Mesodermal cell (in vitro differentiated cells): Measurements from ENCODE around the gene GPHA2.

Source experiments
- H3K27ac ChIP-seq: 2 replicates; pipeline ENCODE4 v1.7.0; 2013; ENCODE audit warnings: mild to moderate bottlenecking, low read depth, low read length, moderate library complexity; ENCODE audit not compliant: severe bottlenecking
- H3K36me3 ChIP-seq: 2 replicates; pipeline ENCODE4 v1.7.1; 2013; ENCODE audit warnings: mild to moderate bottlenecking, low read length, moderate library complexity; ENCODE audit not compliant: control insufficient read depth, insufficient read depth
- H3K4me1 ChIP-seq: one replicate; pipeline ENCODE4 v1.7.1; 2013; ENCODE audit warnings: mild to moderate bottlenecking, low read length; ENCODE audit not compliant: insufficient read depth, control insufficient read depth, poor library complexity, severe bottlenecking
- H3K4me3 ChIP-seq: 2 replicates; pipeline ENCODE4 v1.7.0; 2013; ENCODE audit warnings: low read length, control low read depth, mild to moderate bottlenecking; ENCODE audit not compliant: insufficient read depth, poor library complexity, severe bottlenecking; ENCODE audit errors: extremely low read depth
- H3K9me3 ChIP-seq: 2 replicates; pipeline ENCODE4 v1.7.1; 2013; ENCODE audit warnings: mild to moderate bottlenecking, low read length, moderate library complexity; ENCODE audit not compliant: control insufficient read depth
- WGBS, 2 experiments: methylation state at CpG; one replicate each; pipeline ENCODE4 v1.1.5; 2013; ENCODE audit warnings: missing lambda C conversion rate in 2 of 2; ENCODE audit not compliant: insufficient coverage in 2 of 2; 5-methylcytosine and 5-hydroxymethylcytosine counted together

GPHA2 gene

GRCh38 chr11:64959498-64959897 is 23.8 kb upstream of the GPHA2 start:
- WGBS, 2 experiments: 80% methylated on average over 1 of the region's 3 CpGs; no CpG with 5 or more reads in 1 of the 2 experiments
- no peaks in the 10 kb centered on the region for H3K9me3 ChIP-seq
- no peaks in the 10 kb centered on the region for H3K4me1 ChIP-seq
- H3K36me3 ChIP-seq: no peaks in the 10 kb centered on the region
- no peak overlapping the region for H3K4me3 ChIP-seq
- H3K27ac ChIP-seq: no peak overlapping the region

- no peak overlapping the region for H3K27ac ChIP-seq
- no peaks in the 10 kb centered on the region for H3K36me3 ChIP-seq
- no peaks in the 10 kb centered on the region for H3K9me3 ChIP-seq
- H3K4me1 ChIP-seq: no peaks in the 10 kb centered on the region
- no peak overlapping the region for H3K4me3 ChIP-seq
- 63 to 66% methylated on average over 5 of the region's 5 CpGs for WGBS, 2 experiments
Observed at GRCh38 chr11:64954201-64954600, 18.5 kb upstream of the GPHA2 start.

- Histone ChIP-seq H3K4me1 (no peaks in the 10 kb centered on the region), H3K9me3 (no peaks in the 10 kb centered on the region), H3K36me3 (no peaks in the 10 kb centered on the region), H3K27ac (no peak overlapping the region), H3K4me3 (no peak overlapping the region)
- WGBS, 2 experiments: 73 to 83% methylated on average over 1 to 2 of the region's 4 CpGs
Observed at GRCh38 chr11:64951529-64951928, 15.8 kb upstream of the GPHA2 start.

- no peaks in the 10 kb centered on the region for H3K4me1 ChIP-seq
- H3K27ac ChIP-seq: no peak overlapping the region
- H3K9me3 ChIP-seq: no peaks in the 10 kb centered on the region
- no peaks in the 10 kb centered on the region for H3K36me3 ChIP-seq
- 69 to 71% methylated on average over 4 to 5 of the region's 5 CpGs for WGBS, 2 experiments
- no peak overlapping the region for H3K4me3 ChIP-seq
Observed at GRCh38 chr11:64947208-64947814, 11.6 kb upstream of the GPHA2 start.

DNA sequence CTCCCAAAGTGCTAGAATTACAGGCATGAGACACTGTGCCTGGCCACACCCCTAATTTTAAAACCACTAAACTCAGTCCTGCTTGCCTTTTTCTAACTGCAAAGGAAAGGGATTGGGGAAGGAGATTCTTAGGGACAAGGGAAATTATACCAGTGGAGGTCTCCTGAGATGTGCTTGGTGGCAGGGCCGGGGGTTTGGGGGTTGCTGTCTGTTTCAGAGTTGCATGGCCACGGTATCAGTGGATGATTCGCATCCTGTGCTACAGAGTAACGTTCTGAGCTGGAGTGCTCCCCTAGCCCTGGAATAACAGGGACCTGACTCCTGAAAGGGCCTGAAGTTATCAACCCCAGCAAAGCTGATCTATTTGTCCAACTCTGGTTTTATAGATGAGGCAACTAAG is 846 bp upstream of the GPHA2 start:
- 83 to 84% methylated on average over 4 of the region's 4 CpGs for WGBS, 2 experiments
- no peaks in the 10 kb centered on the region for H3K9me3 ChIP-seq
- H3K36me3 ChIP-seq: peaks cover 23% of the 10 kb centered on the region
- no peak overlapping the region for H3K27ac ChIP-seq
- no peak overlapping the region for H3K4me3 ChIP-seq
- H3K4me1 ChIP-seq: peaks cover 23% of the 10 kb centered on the region

GRCh38 chr11:64934682-64935358 is 873 bp downstream of the GPHA2 start:
- H3K4me1 ChIP-seq: peaks cover 23% of the 10 kb centered on the region
- H3K9me3 ChIP-seq: no peaks in the 10 kb centered on the region
- H3K27ac ChIP-seq: no peak overlapping the region
- H3K36me3 ChIP-seq: peaks cover 40% of the 10 kb centered on the region
- no peak overlapping the region for H3K4me3 ChIP-seq
- WGBS, 2 experiments: 82 to 89% methylated on average over 21 of the region's 27 CpGs

GRCh38 chr11:64933935-64934681 is 1.6 kb downstream of the GPHA2 start:
- WGBS, 2 experiments: 94 to 100% methylated on average over 5 to 8 of the region's 10 CpGs
- Histone ChIP-seq H3K27ac (no peak overlapping the region), H3K4me3 (no peak overlapping the region), H3K36me3 (peaks cover 40% of the 10 kb centered on the region), H3K9me3 (no peaks in the 10 kb centered on the region), H3K4me1 (peaks cover 23% of the 10 kb centered on the region)

GRCh38 chr11:64933213-64933934 is 2.3 kb downstream of the GPHA2 start:
- Histone ChIP-seq H3K36me3 (peaks cover 41% of the 10 kb centered on the region), H3K4me1 (peaks cover 23% of the 10 kb centered on the region), H3K27ac (no peak overlapping the region), H3K9me3 (no peaks in the 10 kb centered on the region), H3K4me3 (no peak overlapping the region)
- 94% methylated on average over 4 to 11 of the region's 12 CpGs for WGBS, 2 experiments

GRCh38 chr11:64932324-64932723 is 3.4 kb downstream of the GPHA2 start:
- Histone ChIP-seq H3K4me1 (peaks cover 23% of the 10 kb centered on the region), H3K9me3 (no peaks in the 10 kb centered on the region), H3K4me3 (no peak overlapping the region), H3K27ac (no peak overlapping the region), H3K36me3 (peaks cover 44% of the 10 kb centered on the region)
- 89 to 100% methylated on average over 2 of the region's 5 CpGs for WGBS, 2 experiments

DNA sequence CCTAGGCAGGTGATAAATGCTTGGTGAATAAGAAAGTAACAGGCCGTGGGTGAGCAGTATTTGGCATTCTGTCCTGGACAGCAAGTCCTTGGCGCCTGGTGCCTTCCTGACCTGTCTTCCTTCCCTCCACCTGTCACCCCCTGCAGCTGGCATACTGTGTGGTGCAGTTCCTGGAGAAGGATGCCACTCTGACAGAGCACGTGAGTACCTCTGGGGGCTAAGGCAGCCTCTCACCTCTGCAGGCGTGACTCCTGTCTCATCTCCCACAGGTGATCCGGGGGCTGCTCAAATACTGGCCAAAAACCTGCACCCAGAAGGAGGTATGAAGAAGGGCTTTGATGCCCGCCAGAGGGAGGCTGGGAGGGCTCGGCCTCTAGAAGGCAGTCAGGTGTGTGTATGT is 4.4 kb downstream of the GPHA2 start:
- H3K4me1 ChIP-seq: peaks cover 18% of the 10 kb centered on the region
- 90 to 94% methylated on average over 3 to 5 of the region's 7 CpGs for WGBS, 2 experiments
- no peaks in the 10 kb centered on the region for H3K9me3 ChIP-seq
- peaks cover 44% of the 10 kb centered on the region for H3K36me3 ChIP-seq
- H3K27ac ChIP-seq: no peak overlapping the region
- no peak overlapping the region for H3K4me3 ChIP-seq
